Measurements from ENCODE around the gene CHFR.

DNA sequence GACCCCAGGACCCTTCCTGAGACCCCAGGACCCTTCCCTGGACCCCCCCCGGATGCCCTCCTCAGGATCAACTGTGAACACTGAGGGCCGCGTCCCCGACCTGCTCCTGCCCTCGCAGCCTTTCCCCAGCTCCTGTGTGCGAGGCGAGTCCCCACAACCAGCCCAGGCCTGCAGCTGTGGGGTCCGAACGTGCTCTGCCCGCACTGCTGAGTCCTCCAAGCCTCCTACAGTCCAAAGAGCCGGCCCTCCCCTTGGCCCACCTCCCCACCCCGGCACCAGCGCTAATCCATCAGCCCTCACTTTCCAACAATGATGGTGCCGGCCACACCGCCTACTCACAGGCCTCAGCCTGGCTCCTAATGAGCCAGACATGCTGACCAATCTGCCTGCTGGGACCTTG lies 99.5 kb downstream of the CHFR start:
- TF ChIP-seq POLR2AphosphoS5 (IDR thresholded peaks at IDR 0.05) (no peak), POLR2A (IDR thresholded peaks at IDR 0.05) (no peak), EP300 (IDR thresholded peaks at IDR 0.05) (no peak)
- TF ChIP-seq, protein P1, sequence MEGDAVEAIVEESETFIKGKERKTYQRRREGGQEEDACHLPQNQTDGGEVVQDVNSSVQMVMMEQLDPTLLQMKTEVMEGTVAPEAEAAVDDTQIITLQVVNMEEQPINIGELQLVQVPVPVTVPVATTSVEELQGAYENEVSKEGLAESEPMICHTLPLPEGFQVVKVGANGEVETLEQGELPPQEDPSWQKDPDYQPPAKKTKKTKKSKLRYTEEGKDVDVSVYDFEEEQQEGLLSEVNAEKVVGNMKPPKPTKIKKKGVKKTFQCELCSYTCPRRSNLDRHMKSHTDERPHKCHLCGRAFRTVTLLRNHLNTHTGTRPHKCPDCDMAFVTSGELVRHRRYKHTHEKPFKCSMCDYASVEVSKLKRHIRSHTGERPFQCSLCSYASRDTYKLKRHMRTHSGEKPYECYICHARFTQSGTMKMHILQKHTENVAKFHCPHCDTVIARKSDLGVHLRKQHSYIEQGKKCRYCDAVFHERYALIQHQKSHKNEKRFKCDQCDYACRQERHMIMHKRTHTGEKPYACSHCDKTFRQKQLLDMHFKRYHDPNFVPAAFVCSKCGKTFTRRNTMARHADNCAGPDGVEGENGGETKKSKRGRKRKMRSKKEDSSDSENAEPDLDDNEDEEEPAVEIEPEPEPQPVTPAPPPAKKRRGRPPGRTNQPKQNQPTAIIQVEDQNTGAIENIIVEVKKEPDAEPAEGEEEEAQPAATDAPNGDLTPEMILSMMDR (IDR thresholded peaks at IDR 0.05) = no peak

Measured in upper lobe of left lung (tissue), 4 donors.